Immature natural killer cell (primary cell): ENCODE results near the gene MYO1G. TPM values are rescaled to one million over a fixed set of nuclear protein-coding genes. Genes with fewer than 3 reads are reported as not detected.
"Not testable (repeated sequence)": the region's sequence is repeated elsewhere in the genome, so short reads cannot be mapped to it uniquely, and the experiment has no call there.

Source experiments
- DNase-seq, 3 donors: peaks; one replicate each; pipeline ENCODE4 v3.0.0; 2022; ENCODE audit warnings: mixed read lengths in 1 of 3
- H3K27ac Mint-ChIP-seq, 6 donors: one replicate each; pipeline ENCODE4 v1.8.0; 2020; ENCODE audit warnings: mixed read lengths in 6 of 6, mild to moderate bottlenecking in 5 of 6, inconsistent platforms in 4 of 6, moderate library complexity in 3 of 6
- H3K27me3 Mint-ChIP-seq, 3 donors: one replicate each; pipeline ENCODE4 v1.8.0; 2020 to 2021; ENCODE audit warnings: low read depth in 3 of 3, mild to moderate bottlenecking in 3 of 3, mixed read lengths in 3 of 3, moderate library complexity in 3 of 3, inconsistent platforms in 1 of 3
- H3K36me3 Mint-ChIP-seq, 3 donors: one replicate each; pipeline ENCODE4 v1.8.0; 2020; ENCODE audit warnings: mixed read lengths in 3 of 3, inconsistent platforms in 2 of 3, mild to moderate bottlenecking in 2 of 3
- H3K4me1 Mint-ChIP-seq, 2 donors: one replicate each; pipeline ENCODE4 v1.8.0; 2020; ENCODE audit warnings: inconsistent platforms in 2 of 2, mild to moderate bottlenecking in 2 of 2, mixed read lengths in 2 of 2, moderate library complexity in 1 of 2
- H3K4me3 Mint-ChIP-seq, 5 donors: one replicate each; pipeline ENCODE4 v1.8.0; 2020; ENCODE audit warnings: mild to moderate bottlenecking in 5 of 5, mixed read lengths in 5 of 5, inconsistent platforms in 3 of 5, moderate library complexity in 3 of 5
- H3K9me3 Mint-ChIP-seq, 6 donors: one replicate each; pipeline ENCODE4 v1.8.0; 2020; ENCODE audit warnings: mild to moderate bottlenecking in 6 of 6, mixed read lengths in 6 of 6, inconsistent platforms in 4 of 6, moderate library complexity in 3 of 6
- polyA plus RNA-seq, 3 donors: library from polyadenylated mRNA; unstranded; fragments of 300-500 nt; fragmentation: Illumina TruSeq; gene quantifications; one replicate each; pipeline ENCODE4 v1.2.3, GENCODE V29; 2021

The MYO1G gene
- polyA plus RNA-seq, 3 donors from 2014 or later: 139 to 261 (median 139) TPM

GRCh38 chr7:44945479-44945878 lies 33.3 kb downstream of the MYO1G start:
- no peaks in the 10 kb centered on the region for H3K9me3 Mint-ChIP-seq
- H3K4me1 Mint-ChIP-seq: no peaks in the 10 kb centered on the region
- no peaks in the 10 kb centered on the region for H3K36me3 Mint-ChIP-seq
- H3K27me3 Mint-ChIP-seq: peaks cover 2 to 8% (median 4%) of the 10 kb centered on the region in 3 donors
- DNase-seq: no peak
- no peak overlapping the region for H3K27ac Mint-ChIP-seq
- no peak overlapping the region for H3K4me3 Mint-ChIP-seq

GRCh38 chr7:44944821-44945220 lies 34.0 kb downstream of the MYO1G start:
- peaks cover 0 to 8% (median 0%) of the 10 kb centered on the region in 3 donors for H3K27me3 Mint-ChIP-seq
- H3K27ac Mint-ChIP-seq: no peak overlapping the region
- no peak for DNase-seq
- H3K36me3 Mint-ChIP-seq: no peaks in the 10 kb centered on the region
- no peaks in the 10 kb centered on the region for H3K4me1 Mint-ChIP-seq
- no peaks in the 10 kb centered on the region for H3K9me3 Mint-ChIP-seq
- no peak overlapping the region for H3K4me3 Mint-ChIP-seq

- Mint-ChIP-seq H3K36me3 (no peaks in the 10 kb centered on the region), H3K9me3 (no peaks in the 10 kb centered on the region), H3K4me3 (no peak overlapping the region), H3K4me1 (no peaks in the 10 kb centered on the region), H3K27me3 (peaks cover 0 to 8% (median 2%) of the 10 kb centered on the region in 3 donors), H3K27ac (no peak overlapping the region)
- DNase-seq: no peak
Measured at GRCh38 chr7:44943631-44944030, 35.2 kb downstream of the MYO1G start.

- H3K4me3 Mint-ChIP-seq: no peak overlapping the region
- peaks cover 0 to 4% (median 2%) of the 10 kb centered on the region in 3 donors for H3K27me3 Mint-ChIP-seq
- H3K4me1 Mint-ChIP-seq: no peaks in the 10 kb centered on the region
- no peak overlapping the region for H3K27ac Mint-ChIP-seq
- H3K36me3 Mint-ChIP-seq: no peaks in the 10 kb centered on the region
- no peaks in the 10 kb centered on the region for H3K9me3 Mint-ChIP-seq
- no peak for DNase-seq
Measured at GRCh38 chr7:44937426-44937825, 41.4 kb downstream of the MYO1G start.

- Mint-ChIP-seq H3K4me3 (no peak overlapping the region), H3K27me3 (peaks cover 0 to 4% (median 2%) of the 10 kb centered on the region in 3 donors), H3K9me3 (no peaks in the 10 kb centered on the region), H3K4me1 (no peaks in the 10 kb centered on the region), H3K27ac (no peak overlapping the region), H3K36me3 (no peaks in the 10 kb centered on the region)
- DNase-seq: no peak
Measured at GRCh38 chr7:44936322-44936721, 42.5 kb downstream of the MYO1G start.

GRCh38 chr7:44935583-44935982 lies 43.2 kb downstream of the MYO1G start:
- Mint-ChIP-seq H3K36me3 (no peaks in the 10 kb centered on the region), H3K27ac (peak overlapping the region in 1 of 6 donors; percentile 33), H3K4me3 (no peak overlapping the region)

GRCh38 chr7:44935016-44935415 lies 43.8 kb downstream of the MYO1G start:
- Mint-ChIP-seq H3K4me3 (no peak overlapping the region), H3K27ac (no peak overlapping the region), H3K9me3 (no peaks in the 10 kb centered on the region), H3K4me1 (no peaks in the 10 kb centered on the region), H3K27me3 (peaks cover 0 to 2% (median 2%) of the 10 kb centered on the region in 3 donors), H3K36me3 (no peaks in the 10 kb centered on the region)
- DNase-seq: no peak

More at GRCh38 chr7:44935583-44935982, 43.2 kb downstream of the MYO1G start:
- DNase-seq: no peak
- no peaks in the 10 kb centered on the region for H3K9me3 Mint-ChIP-seq
- H3K27me3 Mint-ChIP-seq: peaks cover 0 to 2% (median 2%) of the 10 kb centered on the region in 3 donors
- H3K4me1 Mint-ChIP-seq: no peaks in the 10 kb centered on the region

- not testable (repeated sequence) for H3K9me3 Mint-ChIP-seq, H3K36me3 Mint-ChIP-seq, DNase-seq, H3K27ac Mint-ChIP-seq, H3K4me1 Mint-ChIP-seq, H3K27me3 Mint-ChIP-seq, H3K4me3 Mint-ChIP-seq
Measured at GRCh38 chr7:44934510-44934909, 44.3 kb downstream of the MYO1G start.

GRCh38 chr7:44930921-44931320 lies 47.9 kb downstream of the MYO1G start:
- Mint-ChIP-seq H3K36me3 (no peaks in the 10 kb centered on the region), H3K4me1 (no peaks in the 10 kb centered on the region), H3K27ac (no peak overlapping the region), H3K4me3 (no peak overlapping the region), H3K9me3 (no peaks in the 10 kb centered on the region), H3K27me3 (peaks cover 2 to 10% (median 5%) of the 10 kb centered on the region in 3 donors)
- no peak for DNase-seq

GRCh38 chr7:44922351-44922694 lies 56.5 kb downstream of the MYO1G start:
- H3K27me3 Mint-ChIP-seq: peaks cover 0 to 6% (median 1%) of the 10 kb centered on the region in 3 donors
- H3K9me3 Mint-ChIP-seq: no peaks in the 10 kb centered on the region
- H3K4me3 Mint-ChIP-seq: no peak overlapping the region
- peak overlapping the region in 1 of 6 donors; percentile 30 for H3K27ac Mint-ChIP-seq
- peaks cover 0 to 4% of the 10 kb centered on the region in 2 donors for H3K4me1 Mint-ChIP-seq
- DNase-seq: no peak
- no peaks in the 10 kb centered on the region for H3K36me3 Mint-ChIP-seq

GRCh38 chr7:44921607-44922350 lies 57.0 kb downstream of the MYO1G start:
- peak; percentile 82 to 86 (median 84) for DNase-seq
- H3K36me3 Mint-ChIP-seq: no peaks in the 10 kb centered on the region
- no peaks in the 10 kb centered on the region for H3K9me3 Mint-ChIP-seq
- H3K27me3 Mint-ChIP-seq: peaks cover 0 to 6% (median 1%) of the 10 kb centered on the region in 3 donors
- H3K4me3 Mint-ChIP-seq: no peak overlapping the region
- peaks cover 0 to 4% of the 10 kb centered on the region in 2 donors for H3K4me1 Mint-ChIP-seq
- peak overlapping the region in 1 of 6 donors; percentile 30 for H3K27ac Mint-ChIP-seq

- no peak overlapping the region for H3K4me3 Mint-ChIP-seq
- peaks cover 0 to 3% (median 3%) of the 10 kb centered on the region in 3 donors for H3K27me3 Mint-ChIP-seq
- H3K36me3 Mint-ChIP-seq: no peaks in the 10 kb centered on the region
- no peak overlapping the region for H3K27ac Mint-ChIP-seq
- H3K9me3 Mint-ChIP-seq: no peaks in the 10 kb centered on the region
- H3K4me1 Mint-ChIP-seq: peaks cover 0 to 4% of the 10 kb centered on the region in 2 donors
- DNase-seq: no peak
Measured at GRCh38 chr7:44920119-44920518, 58.7 kb downstream of the MYO1G start.

- H3K9me3 Mint-ChIP-seq: no peaks in the 10 kb centered on the region
- H3K27me3 Mint-ChIP-seq: peaks cover 0 to 3% (median 3%) of the 10 kb centered on the region in 3 donors
- H3K4me1 Mint-ChIP-seq: peaks cover 0 to 4% of the 10 kb centered on the region in 2 donors
- no peak overlapping the region for H3K27ac Mint-ChIP-seq
- H3K36me3 Mint-ChIP-seq: no peaks in the 10 kb centered on the region
- no peak overlapping the region for H3K4me3 Mint-ChIP-seq
- DNase-seq: no peak
Measured at GRCh38 chr7:44918029-44918428, 60.8 kb downstream of the MYO1G start.

GRCh38 chr7:44917465-44917864 lies 61.4 kb downstream of the MYO1G start:
- no peak overlapping the region for H3K4me3 Mint-ChIP-seq
- no peak for DNase-seq
- H3K27ac Mint-ChIP-seq: no peak overlapping the region
- H3K36me3 Mint-ChIP-seq: no peaks in the 10 kb centered on the region
- no peaks in the 10 kb centered on the region for H3K9me3 Mint-ChIP-seq
- peaks cover 0 to 4% of the 10 kb centered on the region in 2 donors for H3K4me1 Mint-ChIP-seq
- peaks cover 0 to 3% (median 3%) of the 10 kb centered on the region in 3 donors for H3K27me3 Mint-ChIP-seq
